Stomach smooth muscle (tissue), 2 donors: ENCODE measurements around the gene GNA12.

Experiments
- H3K27ac ChIP-seq: one replicate; pipeline ENCODE4 v1.7.0; 2013; ENCODE audit warnings: mild to moderate bottlenecking, low read length, inconsistent platforms
- H3K27me3 ChIP-seq, 2 donors: one replicate each; pipeline ENCODE4 v1.7.0; 2013; ENCODE audit warnings: low read length in 2 of 2; ENCODE audit not compliant: insufficient read depth in 2 of 2, control insufficient read depth in 1 of 2
- H3K36me3 ChIP-seq, 2 donors: one replicate each; pipeline ENCODE4 v1.7.0; 2013; ENCODE audit warnings: low read length in 2 of 2; ENCODE audit not compliant: control insufficient read depth in 2 of 2, insufficient read depth in 2 of 2
- H3K4me1 ChIP-seq: one replicate; pipeline ENCODE4 v1.7.0; 2013; ENCODE audit warnings: low read length; ENCODE audit not compliant: control insufficient read depth, insufficient read depth
- H3K4me3 ChIP-seq, 2 donors: one replicate each; pipeline ENCODE4 v1.7.0; 2013; ENCODE audit warnings: low read length in 2 of 2
- H3K9ac ChIP-seq, 2 donors: one replicate each; pipeline ENCODE4 v1.7.0; 2013; ENCODE audit warnings: low read length in 2 of 2, mild to moderate bottlenecking in 1 of 2
- H3K9me3 ChIP-seq, 2 donors: one replicate each; pipeline ENCODE4 v1.7.0; 2013; ENCODE audit warnings: low read length in 2 of 2; ENCODE audit not compliant: control insufficient read depth in 2 of 2
- donor health status: healthy.
- donor health status: Pancreatic carcinoma.

The GNA12 gene, protein sequence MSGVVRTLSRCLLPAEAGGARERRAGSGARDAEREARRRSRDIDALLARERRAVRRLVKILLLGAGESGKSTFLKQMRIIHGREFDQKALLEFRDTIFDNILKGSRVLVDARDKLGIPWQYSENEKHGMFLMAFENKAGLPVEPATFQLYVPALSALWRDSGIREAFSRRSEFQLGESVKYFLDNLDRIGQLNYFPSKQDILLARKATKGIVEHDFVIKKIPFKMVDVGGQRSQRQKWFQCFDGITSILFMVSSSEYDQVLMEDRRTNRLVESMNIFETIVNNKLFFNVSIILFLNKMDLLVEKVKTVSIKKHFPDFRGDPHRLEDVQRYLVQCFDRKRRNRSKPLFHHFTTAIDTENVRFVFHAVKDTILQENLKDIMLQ

DNA sequence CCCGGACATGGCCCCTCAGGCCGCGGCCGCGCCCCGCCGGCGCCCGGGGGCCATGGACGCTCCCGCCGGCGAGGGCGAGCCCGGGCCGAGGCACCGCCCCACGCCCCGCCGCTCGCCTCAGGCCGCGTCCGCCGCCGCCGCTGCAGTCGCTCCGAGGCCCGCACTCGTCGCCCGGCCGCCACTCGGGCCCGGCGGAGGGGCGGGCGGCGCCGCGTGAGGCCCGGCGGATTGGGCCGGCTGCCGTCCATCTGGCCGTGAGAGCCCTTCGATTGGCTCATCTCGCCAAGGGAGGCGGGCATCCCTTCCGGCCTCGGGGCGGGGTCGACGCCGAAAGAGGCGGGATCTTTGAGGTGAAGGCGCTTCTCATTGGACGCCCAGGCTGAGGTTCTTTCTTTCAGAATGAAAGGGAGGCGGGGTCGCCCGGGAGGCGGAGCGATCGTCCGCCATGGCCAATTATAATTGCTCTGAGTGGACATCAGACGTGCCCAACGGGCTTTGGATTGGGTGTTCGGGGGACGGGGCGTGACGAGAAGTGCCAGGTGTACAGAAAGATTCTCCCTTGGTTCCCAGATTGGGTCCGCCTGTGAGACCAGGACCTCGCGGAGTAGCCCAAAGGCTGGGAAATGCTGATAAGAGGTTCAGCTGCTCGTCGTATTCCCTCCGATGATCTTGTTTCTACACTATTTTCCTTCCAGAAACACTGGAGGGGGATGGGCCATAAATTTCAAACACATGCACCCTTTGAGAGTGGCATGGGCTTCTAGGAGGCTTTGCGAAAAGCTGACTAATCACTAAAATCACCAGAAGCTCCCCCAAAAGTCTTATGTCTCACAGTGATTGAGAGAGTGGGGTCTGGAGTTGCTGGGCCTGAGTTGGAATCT, at the start of gene GNA12:
GNA12 (minus strand) TSS at position 156 of the 881 bp plus-strand sequence; CDS start at position 9, 147 bp downstream.
- Histone ChIP-seq H3K9ac (peak within 1 kb of the TSS; percentile 49 to 66), H3K4me3 (peak within 1 kb of the TSS; percentile 64 to 79), H3K27ac (no peak within 1 kb of the TSS)

GRCh38 chr7:2893411-2893861, 49.3 kb upstream of the GNA12 start:
- Histone ChIP-seq H3K9ac (no peak overlapping the region), H3K4me3 (no peak overlapping the region), H3K27me3 (peaks cover 4 to 6% of the 10 kb centered on the region in 2 donors), H3K27ac (no peak overlapping the region), H3K9me3 (peaks cover 0 to 1% of the 10 kb centered on the region in 2 donors), H3K4me1 (no peaks in the 10 kb centered on the region), H3K36me3 (no peaks in the 10 kb centered on the region)

More for the DNA sequence above, at the start of gene GNA12:
- Histone ChIP-seq H3K27me3 (no peaks in the 10 kb centered on the region), H3K4me1 (peaks cover 19% of the 10 kb centered on the region), H3K9me3 (no peaks in the 10 kb centered on the region), H3K36me3 (no peaks in the 10 kb centered on the region)

- H3K9ac ChIP-seq = no peak overlapping the region
- H3K4me1 ChIP-seq = no peaks in the 10 kb centered on the region
- H3K27ac ChIP-seq = no peak overlapping the region
- no peaks in the 10 kb centered on the region for H3K36me3 ChIP-seq
- H3K9me3 ChIP-seq = no peaks in the 10 kb centered on the region
- peaks cover 4 to 6% of the 10 kb centered on the region in 2 donors for H3K27me3 ChIP-seq
- no peak overlapping the region for H3K4me3 ChIP-seq
Observed at GRCh38 chr7:2892549-2892948, 48.4 kb upstream of the GNA12 start.

GRCh38 chr7:2887816-2888215, 43.7 kb upstream of the GNA12 start:
- no peaks in the 10 kb centered on the region for H3K36me3 ChIP-seq
- H3K27me3 ChIP-seq = peaks cover 0 to 3% of the 10 kb centered on the region in 2 donors
- no peaks in the 10 kb centered on the region for H3K4me1 ChIP-seq
- no peak overlapping the region for H3K9ac ChIP-seq
- no peaks in the 10 kb centered on the region for H3K9me3 ChIP-seq
- H3K27ac ChIP-seq = no peak overlapping the region
- H3K4me3 ChIP-seq = no peak overlapping the region

GRCh38 chr7:2886900-2887299, 42.8 kb upstream of the GNA12 start:
- no peaks in the 10 kb centered on the region for H3K9me3 ChIP-seq
- no peak overlapping the region for H3K9ac ChIP-seq
- H3K27ac ChIP-seq = no peak overlapping the region
- peaks cover 0 to 4% of the 10 kb centered on the region in 2 donors for H3K27me3 ChIP-seq
- H3K4me3 ChIP-seq = no peak overlapping the region
- no peaks in the 10 kb centered on the region for H3K36me3 ChIP-seq
- H3K4me1 ChIP-seq = no peaks in the 10 kb centered on the region

DNA sequence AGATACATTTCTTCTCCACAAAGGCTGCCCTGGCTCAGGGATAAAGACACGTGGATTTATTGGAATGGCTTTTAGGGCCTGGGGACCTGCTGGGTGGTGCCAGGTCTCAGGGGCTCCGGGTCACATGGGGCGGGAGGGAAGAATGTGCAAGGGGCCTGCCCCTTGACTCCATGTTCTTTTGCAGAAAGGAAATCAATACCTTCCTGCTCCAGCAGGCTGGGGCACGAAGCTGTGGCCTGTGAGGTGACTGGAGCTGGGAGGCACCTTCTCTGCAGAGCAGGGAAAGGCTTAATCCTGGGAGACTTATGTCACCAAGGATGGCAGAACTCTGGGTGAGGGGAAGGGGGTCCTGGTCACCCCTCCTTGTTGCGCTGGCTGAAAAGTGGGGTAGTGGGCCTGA, 42.3 kb upstream of the GNA12 start:
- no peak overlapping the region for H3K27ac ChIP-seq
- no peak overlapping the region for H3K9ac ChIP-seq
- H3K4me1 ChIP-seq = no peaks in the 10 kb centered on the region
- H3K36me3 ChIP-seq = no peaks in the 10 kb centered on the region
- H3K27me3 ChIP-seq = peaks cover 0 to 4% of the 10 kb centered on the region in 2 donors
- no peak overlapping the region for H3K4me3 ChIP-seq
- no peaks in the 10 kb centered on the region for H3K9me3 ChIP-seq

- Histone ChIP-seq H3K36me3 (no peaks in the 10 kb centered on the region), H3K9ac (no peak overlapping the region), H3K4me3 (no peak overlapping the region), H3K9me3 (no peaks in the 10 kb centered on the region), H3K4me1 (no peaks in the 10 kb centered on the region), H3K27me3 (peaks cover 0 to 4% of the 10 kb centered on the region in 2 donors), H3K27ac (no peak overlapping the region)
Observed at GRCh38 chr7:2884161-2884560, 40.1 kb upstream of the GNA12 start.

GRCh38 chr7:2883101-2883500, 39.0 kb upstream of the GNA12 start:
- Histone ChIP-seq H3K9me3 (no peaks in the 10 kb centered on the region), H3K9ac (no peak overlapping the region), H3K27ac (no peak overlapping the region), H3K4me3 (no peak overlapping the region), H3K36me3 (no peaks in the 10 kb centered on the region), H3K27me3 (peaks cover 0 to 4% of the 10 kb centered on the region in 2 donors), H3K4me1 (no peaks in the 10 kb centered on the region)

- H3K9ac ChIP-seq = no peak overlapping the region
- no peak overlapping the region for H3K27ac ChIP-seq
- H3K36me3 ChIP-seq = no peaks in the 10 kb centered on the region
- no peaks in the 10 kb centered on the region for H3K4me1 ChIP-seq
- H3K4me3 ChIP-seq = no peak overlapping the region
- H3K27me3 ChIP-seq = peaks cover 0 to 4% of the 10 kb centered on the region in 2 donors
- no peaks in the 10 kb centered on the region for H3K9me3 ChIP-seq
Observed at GRCh38 chr7:2882111-2882510, 38.0 kb upstream of the GNA12 start.

GRCh38 chr7:2880874-2881533, 36.9 kb upstream of the GNA12 start:
- Histone ChIP-seq H3K27me3 (peaks cover 0 to 4% of the 10 kb centered on the region in 2 donors), H3K9ac (no peak overlapping the region), H3K4me1 (no peaks in the 10 kb centered on the region), H3K9me3 (no peaks in the 10 kb centered on the region), H3K27ac (no peak overlapping the region), H3K36me3 (no peaks in the 10 kb centered on the region), H3K4me3 (no peak overlapping the region)
